Endothelial cell of umbilical vein (primary cell): ENCODE results near the gene SPPL3. TPM values are rescaled to one million over a fixed set of nuclear protein-coding genes. Genes with fewer than 3 reads are reported as not detected.

Experiments used
- BruUV-seq: library from RNA; stranded (reverse); fragments of 400-500 nt; replicated peaks from 2 replicates; lab custom pipeline; 2021; lab: Mats Ljungman, UMichigan
- CTCF ChIA-PET: fragments of 300-600, 350-600 bp; sonication (Branson Sonifier 250); formaldehyde crosslinking; loops from one replicate; lab custom pipeline; 2021; ENCODE audit warnings: antibody characterized with exemption, inconsistent platforms; lab: Charles Lee
- POLR2A ChIA-PET: fragments of 300-600, 350-600 bp; sonication (Branson Sonifier 250); formaldehyde crosslinking; loops from one replicate; lab custom pipeline; 2021; ENCODE audit warnings: antibody characterized with exemption, inconsistent platforms; lab: Charles Lee
- DNase-seq: peaks from one replicate; pipeline ENCODE4 v3.0.0-alpha.2; 2011; ENCODE audit warnings: low read depth, low spot score
- FAIRE-seq: peaks from 2 replicates; lab custom pipeline; 2011; peaks lifted over from hg19 to GRCh38; lab: Jason Lieb, UNC
- H2AFZ ChIP-seq: 2 replicates; pipeline ENCODE4 v1.6.0; 2012; ENCODE audit warnings: low read depth, low read length, control low read depth, inconsistent platforms
- H3K27ac ChIP-seq: 2 replicates; pipeline ENCODE4 v1.5.1; 2011; ENCODE audit warnings: low read depth, mild to moderate bottlenecking, control low read depth, low read length, moderate library complexity; ENCODE audit not compliant: insufficient read depth
- H3K27me3 ChIP-seq, 2 experiments: 2 replicates each; pipeline versions ENCODE4 v1.6.0 to v1.6.1; 2011; ENCODE audit warnings: low read length in 2 of 2, mixed read lengths in 1 of 2; ENCODE audit not compliant: control insufficient read depth in 2 of 2, insufficient read depth in 2 of 2
- H3K36me3 ChIP-seq, 2 experiments: 2 replicates in 1 of 2; 3 replicates in 1 of 2; pipeline ENCODE4 v1.5.1; 2011; ENCODE audit warnings: low read length in 2 of 2, mild to moderate bottlenecking in 1 of 2, moderate library complexity in 1 of 2; ENCODE audit not compliant: control insufficient read depth in 2 of 2, insufficient read depth in 2 of 2; ENCODE audit errors: extremely low read depth in 1 of 2
- H3K4me1 ChIP-seq: 3 replicates; pipeline ENCODE4 v1.5.1; 2011; ENCODE audit warnings: mild to moderate bottlenecking, low read length; ENCODE audit not compliant: control insufficient read depth, insufficient read depth; ENCODE audit errors: extremely low read depth
- H3K4me2 ChIP-seq: 2 replicates; pipeline ENCODE4 v1.6.1; 2011; ENCODE audit warnings: low read length, control low read depth, mixed read lengths; ENCODE audit not compliant: insufficient read depth
- H3K4me3 ChIP-seq, 3 experiments: fragments of 200-600 bp in 1 of 3; sonication (generic), shearing (Covaris generic) in 1 of 3; replicated peaks in 1 of 3; 2 replicates each; pipeline ENCODE4 v1.5.1; 2011 to 2016; ENCODE audit warnings: control low read depth in 3 of 3, low read length in 3 of 3, mild to moderate bottlenecking in 2 of 3, inconsistent platforms in 1 of 3, low read depth in 1 of 3, moderate library complexity in 1 of 3; ENCODE audit not compliant: insufficient read depth in 1 of 3
- H3K79me2 ChIP-seq: 2 replicates; pipeline ENCODE4 v1.6.0; 2012; ENCODE audit warnings: low read length, inconsistent platforms; ENCODE audit not compliant: control insufficient read depth, insufficient read depth
- H3K9ac ChIP-seq: replicated peaks from 2 replicates; pipeline ENCODE3; 2011; ENCODE audit warnings: low read length, control low read depth; ENCODE audit not compliant: insufficient read depth; ENCODE audit errors: extremely low read depth
- H3K9me1 ChIP-seq: replicated peaks from 3 replicates; pipeline ENCODE4 v1.6.0; 2011; ENCODE audit warnings: mild to moderate bottlenecking, low read length; ENCODE audit not compliant: control insufficient read depth, insufficient read depth; ENCODE audit errors: extremely low read depth
- H3K9me3 ChIP-seq: replicated peaks from 2 replicates; pipeline ENCODE4 v1.5.1; 2012; ENCODE audit warnings: low read length, inconsistent platforms; ENCODE audit not compliant: control insufficient read depth, insufficient read depth
- H4K20me1 ChIP-seq: replicated peaks from 2 replicates; pipeline ENCODE3; 2011; ENCODE audit warnings: mild to moderate bottlenecking, low read length; ENCODE audit not compliant: control insufficient read depth, insufficient read depth; ENCODE audit errors: extremely low read depth
- CTCF ChIP-seq, 2 donors: IDR thresholded peaks; 1 replicate in 1 of 2; 2 replicates in 1 of 2; pipeline ENCODE4 v1.5.1; 2011; ENCODE audit warnings: low read length in 2 of 2, mild to moderate bottlenecking in 2 of 2, moderate library complexity in 2 of 2, control low read depth in 1 of 2, inconsistent platforms in 1 of 2, low read depth in 1 of 2; ENCODE audit not compliant: insufficient read depth in 1 of 2; ENCODE audit errors: extremely low read depth in 1 of 2
- EZH2 ChIP-seq: IDR thresholded peaks from 2 replicates; pipeline ENCODE4 v1.6.1; 2012; ENCODE audit warnings: borderline replicate concordance, low read depth, mild to moderate bottlenecking, moderate library complexity, low read length, inconsistent platforms; ENCODE audit not compliant: severe bottlenecking
- FOS ChIP-seq: IDR thresholded peaks from 2 replicates; pipeline ENCODE4 v1.6.1; 2011; ENCODE audit warnings: mild to moderate bottlenecking, low read length, moderate library complexity, borderline replicate concordance; ENCODE audit not compliant: insufficient read depth
- GATA2 ChIP-seq: IDR thresholded peaks from 2 replicates; pipeline ENCODE4 v1.7.0; 2011; ENCODE audit warnings: low read depth, mild to moderate bottlenecking, moderate library complexity, mixed read lengths, low read length; ENCODE audit not compliant: insufficient read length, insufficient read depth
- JUN ChIP-seq: IDR thresholded peaks from 2 replicates; pipeline ENCODE4 v1.6.1; 2011; ENCODE audit warnings: borderline replicate concordance, low read depth; ENCODE audit not compliant: insufficient read length, insufficient read depth
- MAX ChIP-seq: IDR thresholded peaks from 2 replicates; pipeline ENCODE4 v1.6.1; 2011; ENCODE audit not compliant: insufficient read depth, insufficient read length
- MYC ChIP-seq: IDR thresholded peaks from one replicate; pipeline ENCODE4 v1.6.1; 2011; ENCODE audit warnings: mild to moderate bottlenecking, low read depth, low read length
- POLR2A ChIP-seq: IDR thresholded peaks from 2 replicates; pipeline ENCODE4 v1.6.1; 2012; ENCODE audit warnings: low read depth, mild to moderate bottlenecking, control low read depth, low read length
- POLR2AphosphoS5 ChIP-seq: IDR thresholded peaks from 2 replicates; pipeline ENCODE4 v1.6.1; 2012; ENCODE audit warnings: low read depth, mild to moderate bottlenecking, control low read depth, low read length, moderate library complexity; ENCODE audit not compliant: insufficient read depth
- dilution Hi-C: fragments of 300-500 bp; cut with MboI; formaldehyde crosslinking; loops from one replicate; pipeline ENCODE4 v1.15.0; 2019; ENCODE audit warnings: low sequenced_read_pairs; ENCODE audit not compliant: extremely low pct_ligation_motif_present
- intact Hi-C: fragments of 100-400 bp; cut with micrococcal nuclease; formaldehyde crosslinking; loops from one replicate; pipeline ENCODE4 v1.10.0; 2022
- polyA plus RNA-seq, 4 experiments: library from polyadenylated mRNA; depleted of rRNA in 3 of 4; stranded (reverse) in 3 of 4; unstranded in 1 of 4; fragments of >200 nt; gene quantifications; 2 replicates each; pipeline versions ENCODE4 v1.2.1 to v1.2.3, GENCODE V29; 2011 to 2012; ENCODE audit warnings: missing spikeins in 1 of 4
- total RNA-seq: library from RNA; stranded (reverse); gene quantifications from 2 replicates; pipeline ENCODE4 v1.2.3, GENCODE V29; 2021

Gene SPPL3
- total and polyA plus RNA-seq, 2 donors (not counting 3 experiments of a cell fraction or from before 2014, with no cell fraction given), result 30.6 to 53.0 TPM

- H3K27me3 ChIP-seq, result no peaks in the 10 kb centered on the region
- peaks cover 5% of the 10 kb centered on the region for H3K79me2 ChIP-seq
- FAIRE-seq (peak; percentile 60), DNase-seq (no peak)
- peaks cover 10% of the 10 kb centered on the region for H3K4me1 ChIP-seq
- no peak overlapping the region for H3K27ac ChIP-seq
- no peak overlapping the region for H3K4me3 ChIP-seq
- H3K9me3 ChIP-seq, result no peaks in the 10 kb centered on the region
- POLR2A ChIA-PET, result interaction anchor here (0.6 kb wide), 1 partner anchor 88 kb away, joined by 7 read pairs; no protein-coding TSS in a partner anchor
- TF ChIP-seq FOS (no peak), EZH2 (no peak), MAX (no peak), POLR2AphosphoS5 (no peak), MYC (no peak), GATA2 (no peak), CTCF (IDR thresholded peaks at IDR 0.05; ENCODE audit: extremely low read depth in 1 of 2, insufficient read depth in 1 of 2, low read depth in 1 of 2, low read length in 2 of 2) (no peak), JUN (no peak), POLR2A (no peak)
- intact Hi-C loops, result no loop called here
- peaks cover 2% of the 10 kb centered on the region for H4K20me1 ChIP-seq
- H3K9ac ChIP-seq, result no peak overlapping the region
- dilution Hi-C loops, result no loop called here
- no TSS peak for BruUV-seq
- H3K9me1 ChIP-seq, result no peaks in the 10 kb centered on the region
- H3K36me3 ChIP-seq, result no peaks in the 10 kb centered on the region
- CTCF ChIA-PET, result interaction anchor here (1.1 to 4.2 kb wide), 5 partner anchors 9 to 124 kb away, joined by 3 to 19 read pairs (median 4); no protein-coding TSS in a partner anchor
- no peak overlapping the region for H3K4me2 ChIP-seq
- no peak overlapping the region for H2AFZ ChIP-seq
Observed at GRCh38 chr12:120847392-120847791, 56.8 kb downstream of the SPPL3 start.
